Amniotic stem cell (primary cell): ENCODE measurements around the gene KRT84.
"Not testable (repeated sequence)": the region's sequence is repeated elsewhere in the genome, so short reads cannot be mapped to it uniquely, and the experiment has no call there.

Source experiments
- DNase-seq: peaks from one replicate; lab custom pipeline; 2025; lab: John Stamatoyannopoulos, UW

The KRT84 gene

GRCh38 chr12:52359621-52360061 is 25.8 kb downstream of the KRT84 start:
- no peak for DNase-seq

- DNase-seq = no peak
These were observed 26.7 kb downstream of the KRT84 start for GRCh38 chr12:52358575-52359350.

GRCh38 chr12:52356762-52357580 is 28.5 kb downstream of the KRT84 start:
- no peak for DNase-seq

- no peak for DNase-seq
These were observed 29.3 kb downstream of the KRT84 start for GRCh38 chr12:52356031-52356761.

GRCh38 chr12:52355176-52355575 is 30.3 kb downstream of the KRT84 start:
- DNase-seq = no peak

GRCh38 chr12:52354200-52354599 is 31.3 kb downstream of the KRT84 start:
- no peak for DNase-seq

- DNase-seq = no peak
These were observed 31.7 kb downstream of the KRT84 start for GRCh38 chr12:52353766-52354165.

GRCh38 chr12:52352951-52353350 is 32.5 kb downstream of the KRT84 start:
- DNase-seq = no peak

GRCh38 chr12:52351196-52352059 is 34.0 kb downstream of the KRT84 start:
- DNase-seq = no peak

- DNase-seq = no peak
These were observed 34.7 kb downstream of the KRT84 start for GRCh38 chr12:52350786-52351185.

- DNase-seq = no peak
These were observed 35.3 kb downstream of the KRT84 start for GRCh38 chr12:52350021-52350620.

GRCh38 chr12:52349196-52349595 is 36.3 kb downstream of the KRT84 start:
- DNase-seq = no peak

- no peak for DNase-seq
These were observed 37.6 kb downstream of the KRT84 start for GRCh38 chr12:52347551-52348510.

- DNase-seq = no peak
These were observed 38.4 kb downstream of the KRT84 start for GRCh38 chr12:52347016-52347415.

GRCh38 chr12:52346593-52346992 is 38.9 kb downstream of the KRT84 start:
- no peak for DNase-seq

GRCh38 chr12:52345041-52345440 is 40.4 kb downstream of the KRT84 start:
- not testable (repeated sequence) for DNase-seq

- no peak for DNase-seq
These were observed 41.3 kb downstream of the KRT84 start for GRCh38 chr12:52344111-52344510.

- DNase-seq = no peak
These were observed 41.9 kb downstream of the KRT84 start for GRCh38 chr12:52343550-52343949.

- no peak for DNase-seq
These were observed 42.5 kb downstream of the KRT84 start for GRCh38 chr12:52342781-52343490.
